Neural progenitor cell (in vitro differentiated cells): ENCODE results near the gene NRG3.

Source experiments
- EZH2 ChIP-seq: fragments of 200-600 bp; sonication (generic); IDR thresholded peaks from 2 replicates; pipeline ENCODE4 v1.6.1; 2017; ENCODE audit warnings: antibody characterized with exemption, mild to moderate bottlenecking, moderate library complexity
- TF ChIP-seq, protein P1 (sequence below): fragments of 200-600 bp; sonication (generic); IDR thresholded peaks from 2 replicates; pipeline ENCODE4 v1.5.1; 2017; ENCODE audit warnings: antibody characterized with exemption, mild to moderate bottlenecking

- TF ChIP-seq, protein P1, sequence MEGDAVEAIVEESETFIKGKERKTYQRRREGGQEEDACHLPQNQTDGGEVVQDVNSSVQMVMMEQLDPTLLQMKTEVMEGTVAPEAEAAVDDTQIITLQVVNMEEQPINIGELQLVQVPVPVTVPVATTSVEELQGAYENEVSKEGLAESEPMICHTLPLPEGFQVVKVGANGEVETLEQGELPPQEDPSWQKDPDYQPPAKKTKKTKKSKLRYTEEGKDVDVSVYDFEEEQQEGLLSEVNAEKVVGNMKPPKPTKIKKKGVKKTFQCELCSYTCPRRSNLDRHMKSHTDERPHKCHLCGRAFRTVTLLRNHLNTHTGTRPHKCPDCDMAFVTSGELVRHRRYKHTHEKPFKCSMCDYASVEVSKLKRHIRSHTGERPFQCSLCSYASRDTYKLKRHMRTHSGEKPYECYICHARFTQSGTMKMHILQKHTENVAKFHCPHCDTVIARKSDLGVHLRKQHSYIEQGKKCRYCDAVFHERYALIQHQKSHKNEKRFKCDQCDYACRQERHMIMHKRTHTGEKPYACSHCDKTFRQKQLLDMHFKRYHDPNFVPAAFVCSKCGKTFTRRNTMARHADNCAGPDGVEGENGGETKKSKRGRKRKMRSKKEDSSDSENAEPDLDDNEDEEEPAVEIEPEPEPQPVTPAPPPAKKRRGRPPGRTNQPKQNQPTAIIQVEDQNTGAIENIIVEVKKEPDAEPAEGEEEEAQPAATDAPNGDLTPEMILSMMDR, result no peak
- no peak for TF ChIP-seq EZH2
Observed at GRCh38 chr10:82882722-82883121, 1007.7 kb downstream of the NRG3 start.
